Kidney (tissue), 14 donors: ENCODE measurements around the gene CCSAP. TPM values are rescaled to one million over a fixed set of nuclear protein-coding genes. Genes with fewer than 3 reads are reported as not detected.
"Not testable (repeated sequence)": the region's sequence is repeated elsewhere in the genome, so short reads cannot be mapped to it uniquely, and the experiment has no call there.

Experiments
- DNase-seq, 5 donors: peaks; one replicate each; pipeline ENCODE4 v3.0.0-alpha.2; 2013 to 2020
- FAIRE-seq: peaks from 2 replicates; lab custom pipeline; 2012; peaks lifted over from hg19 to GRCh38; lab: Jason Lieb, UNC
- H3K27ac ChIP-seq, 2 donors: one replicate each; pipeline ENCODE4 v1.7.0; 2013; ENCODE audit warnings: low read depth in 2 of 2, low read length in 2 of 2, inconsistent platforms in 1 of 2
- H3K27me3 ChIP-seq: one replicate; pipeline ENCODE4 v1.7.1; 2013; ENCODE audit warnings: low read length, inconsistent platforms; ENCODE audit not compliant: control insufficient read depth, insufficient read depth
- H3K36me3 ChIP-seq, 3 donors: one replicate each; pipeline versions ENCODE4 v1.7.0 to v1.7.1; 2013; ENCODE audit warnings: low read length in 3 of 3, control low read depth in 1 of 3, inconsistent platforms in 1 of 3; ENCODE audit not compliant: insufficient read depth in 3 of 3, control insufficient read depth in 2 of 3
- H3K4me1 ChIP-seq, 3 donors: one replicate each; pipeline versions ENCODE4 v1.7.0 to v1.7.1; 2013; ENCODE audit warnings: low read length in 3 of 3, inconsistent platforms in 1 of 3, low read depth in 1 of 3; ENCODE audit not compliant: control insufficient read depth in 2 of 3, insufficient read depth in 2 of 3
- H3K4me3 ChIP-seq, 3 donors: one replicate each; pipeline versions ENCODE4 v1.7.0 to v1.8.1; 2013; ENCODE audit warnings: low read length in 3 of 3, control low read depth in 1 of 3, inconsistent platforms in 1 of 3
- H3K9ac ChIP-seq, 3 donors: one replicate each; pipeline versions ENCODE4 v1.7.0 to v1.7.1; 2013; ENCODE audit warnings: low read length in 3 of 3, control low read depth in 1 of 3, inconsistent platforms in 1 of 3
- H3K9me3 ChIP-seq, 3 donors: one replicate each; pipeline versions ENCODE4 v1.7.0 to v1.7.1; 2013; ENCODE audit warnings: low read length in 3 of 3, control low read depth in 1 of 3, inconsistent platforms in 1 of 3; ENCODE audit not compliant: control insufficient read depth in 2 of 3, insufficient read depth in 1 of 3
- CTCF ChIP-seq: IDR thresholded peaks from 3 replicates; pipeline ENCODE4 v1.5.1; 2012; ENCODE audit warnings: mild to moderate bottlenecking, moderate library complexity, borderline replicate concordance; ENCODE audit not compliant: insufficient read depth; ENCODE audit errors: extremely low read depth
- intact Hi-C: fragments of 100-400 bp; cut with DNase I; formaldehyde crosslinking; loops from one replicate; pipeline ENCODE4 v1.11.1; 2022
- polyA plus RNA-seq: library from polyadenylated mRNA; stranded (reverse); fragments of 350-450 nt; fragmentation: Illumina TruSeq; extraction: RNeasy Lipid Tissue Mini Kit (QIAGEN cat#74804); gene quantifications from one replicate; pipeline ENCODE4 v1.2.3, GENCODE V29; 2014; ENCODE audit warnings: low read depth, low replicate concordance; ENCODE audit not compliant: insufficient read depth
- total RNA-seq: library from RNA; stranded (reverse); fragmentation: NEBNext Ultra II Directional; extraction: Animal tissue kit (Norgen Biotek cat#: 25700); gene quantifications from one replicate; pipeline ENCODE4 v1.2.1, GENCODE V29; 2021
- donor health status: control.
- donor health status: control.
- donor health status: control.
- donor health status: control.
- donor health status: control.
- donor health status: DM: yes; HTN: yes; CAD: no.
- donor health status: Normal renal cell carcinoma (clear cell type).

The CCSAP gene
- total and polyA plus RNA-seq, 2 donors from 2014 or later, result 0.84 to 3.1 TPM

- DNase-seq (no peak), FAIRE-seq (no peak)
- Histone ChIP-seq H3K36me3 (peaks cover 0 to 13% (median 8%) of the 10 kb centered on the region in 3 donors), H3K4me3 (no peak overlapping the region), H3K27me3 (no peaks in the 10 kb centered on the region), H3K9me3 (no peaks in the 10 kb centered on the region), H3K27ac (no peak overlapping the region), H3K9ac (no peak overlapping the region), H3K4me1 (no peaks in the 10 kb centered on the region)
- intact Hi-C loops, result no loop called here
- no peak for TF ChIP-seq CTCF
Observed at GRCh38 chr1:229293528-229294204, 49.2 kb downstream of the CCSAP start.

GRCh38 chr1:229291686-229292085 lies 51.2 kb downstream of the CCSAP start:
- intact Hi-C loops, H3K4me3 ChIP-seq, FAIRE-seq, H3K9me3 ChIP-seq, H3K9ac ChIP-seq, H3K36me3 ChIP-seq, H3K27ac ChIP-seq, H3K4me1 ChIP-seq, DNase-seq, H3K27me3 ChIP-seq: not testable (repeated sequence)

- no peaks in the 10 kb centered on the region for H3K27me3 ChIP-seq
- intact Hi-C loops, result no loop called here
Observed at GRCh38 chr1:229288516-229288915, 54.3 kb downstream of the CCSAP start.

More at GRCh38 chr1:229288516-229288915, 54.3 kb downstream of the CCSAP start:
- peaks cover 0 to 4% (median 0%) of the 10 kb centered on the region in 3 donors for H3K4me1 ChIP-seq
- H3K4me3 ChIP-seq, result no peak overlapping the region
- no peaks in the 10 kb centered on the region for H3K9me3 ChIP-seq
- FAIRE-seq, result no peak
- no peak for TF ChIP-seq CTCF
- no peak overlapping the region for H3K27ac ChIP-seq
- H3K36me3 ChIP-seq, result peaks cover 0 to 7% (median 2%) of the 10 kb centered on the region in 3 donors
- no peak for DNase-seq
- no peak overlapping the region for H3K9ac ChIP-seq
